Activated CD4-positive, alpha-beta T cell treated with anti-CD3 and anti-CD28 coated beads for 24 hours (primary cell): ENCODE measurements around the gene RNF130.
A peak's percentile ranks its signal among the peaks of the same experiment; 100 is the strongest.
"Not testable (repeated sequence)": the region's sequence is repeated elsewhere in the genome, so short reads cannot be mapped to it uniquely, and the experiment has no call there.

ENCODE experiments used
- DNase-seq, 2 donors: peaks; one replicate each; pipeline ENCODE4 v3.0.0-alpha.2; 2020; ENCODE audit warnings: low read depth in 2 of 2

The RNF130 gene

DNA sequence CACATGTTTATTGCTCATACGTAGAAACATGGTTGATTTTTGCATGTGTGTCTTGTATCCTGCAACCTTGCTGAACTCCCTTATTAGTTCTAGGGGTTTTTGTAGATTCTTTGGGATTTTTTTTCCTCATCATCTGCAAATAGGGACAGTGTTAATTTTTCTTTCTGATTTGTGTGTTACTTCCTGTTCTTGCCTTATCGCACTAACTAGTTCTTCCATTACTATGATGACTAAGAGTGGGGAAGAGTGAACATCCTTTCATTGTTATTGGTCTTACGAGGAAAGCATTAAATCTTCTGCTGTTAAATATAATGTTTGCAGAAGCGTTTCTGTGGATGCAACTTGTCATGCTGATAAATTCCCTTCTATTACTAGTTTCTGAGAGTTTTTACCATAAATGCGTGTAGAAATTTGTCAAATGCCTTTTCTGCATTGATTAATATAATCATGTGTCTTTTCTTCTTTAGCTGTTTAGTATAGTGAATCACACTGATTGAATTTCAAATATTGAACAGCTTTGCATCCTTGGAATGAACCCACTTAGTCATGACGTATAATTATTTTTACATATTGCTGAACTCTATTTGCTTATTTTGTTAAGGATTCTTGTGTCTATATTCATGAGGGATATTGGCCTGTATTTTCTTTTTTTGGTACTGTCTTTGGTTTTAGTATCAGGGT lies 32.1 kb upstream of the RNF130 start:
- DNase-seq = no peak

DNA sequence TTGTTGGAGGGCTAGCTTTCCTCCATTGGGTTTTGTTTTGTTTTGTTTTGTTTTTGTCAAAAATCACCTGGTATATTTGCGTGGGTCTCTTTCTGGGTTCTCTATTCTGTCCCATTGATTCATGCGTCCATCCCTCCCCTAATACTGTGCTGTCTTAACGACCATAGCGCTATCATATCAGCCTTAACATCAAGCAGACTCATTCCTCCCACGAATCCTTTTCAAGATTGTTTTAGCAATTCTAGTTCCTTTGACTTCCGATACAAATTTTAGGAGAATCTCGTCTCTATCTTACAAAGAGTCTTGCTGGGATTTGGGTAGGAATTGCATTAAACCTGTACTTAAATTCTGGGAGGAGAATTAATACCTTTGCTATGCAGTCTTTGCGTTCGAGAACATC lies 31.1 kb upstream of the RNF130 start:
- DNase-seq = no peak

DNA sequence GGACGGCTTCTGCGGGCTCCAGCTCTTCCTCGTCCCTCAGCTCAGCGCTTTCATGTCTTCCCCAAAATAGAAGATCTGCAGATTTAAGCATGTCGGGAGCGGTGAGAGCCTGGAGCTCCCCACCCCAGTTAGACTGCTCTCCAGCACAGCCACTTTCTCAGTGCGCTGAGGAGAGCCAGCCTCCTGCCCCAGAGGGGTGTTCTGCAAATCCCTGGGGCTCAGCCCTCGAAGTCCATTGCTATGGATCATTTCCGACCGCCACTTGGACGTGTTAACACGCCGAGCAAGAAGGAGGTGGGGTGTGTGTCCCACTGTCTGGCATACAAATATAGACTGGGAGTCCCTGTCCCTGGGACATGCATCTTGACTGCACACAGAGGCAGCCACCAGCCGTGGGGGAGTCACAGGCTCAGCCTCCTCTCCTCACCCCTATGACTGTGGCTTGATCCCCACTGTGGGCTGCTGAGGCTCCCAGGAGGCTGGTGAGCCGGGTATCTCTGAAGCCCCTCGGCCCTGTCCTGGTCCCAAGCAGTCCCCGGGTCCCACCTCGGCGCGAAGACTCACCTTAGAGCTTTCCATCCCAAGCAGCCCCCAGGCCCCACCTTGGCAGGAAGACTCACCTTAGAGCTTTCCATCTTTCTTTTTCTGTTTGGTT lies 30.0 kb upstream of the RNF130 start:
- DNase-seq = no peak

DNA sequence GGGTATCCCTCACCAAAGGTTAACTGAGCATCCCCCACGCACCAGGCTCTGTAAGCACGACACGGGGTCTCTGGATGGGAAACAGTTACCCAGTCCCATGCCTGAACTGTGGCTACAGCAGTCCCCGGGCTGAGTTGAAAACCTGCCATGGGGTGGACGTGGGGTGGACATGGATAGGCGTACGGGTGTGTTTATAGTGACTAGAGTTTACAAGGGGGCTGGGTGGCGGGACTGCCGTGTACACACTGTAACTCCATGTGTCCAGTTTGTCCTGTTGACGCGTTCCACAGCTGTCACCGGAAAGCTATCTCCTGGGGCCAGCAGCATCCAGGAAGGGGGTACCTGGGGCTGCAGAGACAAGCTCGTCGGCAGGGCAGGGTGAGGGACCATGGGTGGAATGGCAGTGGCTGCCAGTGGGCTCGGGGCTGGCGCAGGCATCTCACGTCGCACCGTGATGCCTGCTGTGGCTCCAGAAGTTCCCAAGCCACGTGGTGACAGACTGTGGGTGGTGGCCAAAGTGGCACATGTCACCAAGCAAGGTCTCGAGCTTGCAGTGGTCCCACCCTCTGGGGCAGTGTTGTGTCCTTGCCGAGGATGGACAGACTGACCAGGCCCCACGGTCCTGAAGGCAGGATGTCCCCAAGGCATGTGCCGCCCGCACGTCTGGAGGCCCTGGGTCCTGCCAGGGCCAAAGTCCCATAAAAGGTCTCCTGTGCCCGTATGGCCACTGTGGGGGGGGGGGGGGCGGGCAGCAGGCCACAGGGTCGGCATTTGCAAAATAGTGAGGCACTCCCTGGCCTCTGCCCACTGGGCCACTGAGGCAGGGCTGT lies 29.3 kb upstream of the RNF130 start:
- no peak for DNase-seq

DNA sequence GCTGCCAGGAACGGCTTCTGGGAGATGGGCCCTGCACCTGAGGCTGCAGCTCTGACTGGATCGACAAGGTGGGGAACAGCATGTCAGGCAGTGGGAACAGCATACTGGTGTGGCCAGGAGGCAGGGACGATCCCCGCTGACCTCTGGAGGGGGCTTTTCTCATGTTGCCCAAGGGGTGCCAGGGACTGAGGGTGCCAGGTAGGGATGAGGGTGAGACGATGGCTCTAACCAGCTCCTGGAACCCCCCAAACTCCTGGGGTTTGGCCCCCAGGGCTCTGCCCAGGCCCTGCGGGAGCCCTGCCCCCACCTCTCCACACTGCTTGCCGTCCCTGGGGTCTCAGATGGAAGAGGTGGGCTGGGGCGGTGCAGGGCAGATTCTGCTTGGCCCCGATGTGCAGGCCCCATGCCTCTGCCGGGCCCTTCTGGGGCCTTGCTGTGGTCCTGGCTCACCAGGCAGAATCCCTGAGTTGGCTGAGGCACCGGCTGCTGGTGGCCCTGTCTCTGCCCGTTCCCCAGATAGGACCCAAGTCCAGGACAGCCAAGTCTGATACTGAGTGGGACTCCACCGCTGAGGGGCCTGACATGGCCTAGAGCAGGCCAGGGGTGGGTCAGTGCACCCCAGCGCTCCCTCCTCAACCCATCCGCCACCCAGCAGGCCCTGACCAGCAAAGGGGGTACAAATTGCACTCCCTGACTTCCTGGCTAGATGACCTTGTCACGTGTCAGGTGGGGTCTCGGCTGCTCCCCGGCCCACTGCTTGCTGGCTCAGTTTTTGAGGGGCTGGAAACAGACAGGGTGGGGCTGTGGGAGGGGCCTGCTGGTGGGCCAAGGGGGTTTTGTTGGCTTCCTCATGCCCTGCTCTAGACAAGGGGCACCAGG lies 28.4 kb upstream of the RNF130 start:
- DNase-seq = no peak

DNA sequence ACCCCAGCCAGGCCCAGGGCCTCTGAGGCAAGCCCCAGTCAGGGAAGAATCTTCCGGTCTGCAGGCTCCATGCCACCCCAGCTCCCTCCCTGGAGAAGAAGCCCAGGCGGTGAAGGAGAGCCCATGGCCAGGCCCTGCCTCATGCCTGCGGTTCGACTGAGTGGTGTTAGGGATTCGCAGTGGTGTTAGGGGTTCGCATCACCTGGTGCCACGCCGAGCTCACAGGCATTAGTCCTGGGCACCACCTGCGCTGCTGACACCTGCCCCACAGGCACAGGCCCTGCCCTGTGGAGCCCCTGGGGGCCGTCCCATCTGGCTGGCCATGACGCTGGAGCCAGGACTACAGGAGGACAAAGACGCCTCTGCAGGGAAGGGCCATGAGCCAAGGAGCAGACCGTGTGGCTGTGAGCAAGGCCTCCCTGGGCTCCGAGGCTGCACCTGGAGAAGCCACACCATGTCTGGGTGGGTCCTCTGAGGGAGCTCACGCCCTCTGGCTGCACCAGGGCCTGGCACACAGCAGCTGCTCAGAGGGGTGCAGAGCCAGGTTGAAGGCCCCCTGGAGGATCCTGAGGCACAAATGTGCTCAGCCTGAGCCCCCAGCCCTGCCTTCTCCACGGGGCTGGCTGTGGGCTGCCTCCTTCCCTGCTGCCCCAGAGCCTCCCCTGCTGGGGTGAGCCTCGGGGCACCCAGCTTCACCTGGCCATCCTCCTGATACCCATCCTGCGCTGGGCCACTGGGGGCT lies 27.6 kb upstream of the RNF130 start:
- no peak for DNase-seq

DNA sequence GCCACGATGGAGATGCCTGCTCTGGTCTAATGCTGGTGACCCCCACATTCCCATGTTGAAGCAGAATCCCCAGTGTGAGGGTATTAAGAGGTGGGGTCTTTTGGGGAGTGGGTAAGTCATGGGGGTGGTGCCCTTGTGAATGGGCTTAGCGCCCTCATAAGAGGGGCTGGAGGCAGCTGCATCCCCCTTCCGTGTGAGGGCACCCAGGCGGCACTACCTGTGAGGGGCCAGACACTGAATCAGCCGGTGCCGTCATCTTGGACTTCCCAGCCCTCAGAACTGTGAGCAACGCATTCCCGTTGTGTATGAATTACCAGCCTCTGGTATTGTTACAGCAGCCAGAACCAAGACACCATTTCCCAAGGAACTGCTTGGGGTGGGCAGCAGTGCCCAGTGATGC lies 27.0 kb upstream of the RNF130 start:
- no peak for DNase-seq

DNA sequence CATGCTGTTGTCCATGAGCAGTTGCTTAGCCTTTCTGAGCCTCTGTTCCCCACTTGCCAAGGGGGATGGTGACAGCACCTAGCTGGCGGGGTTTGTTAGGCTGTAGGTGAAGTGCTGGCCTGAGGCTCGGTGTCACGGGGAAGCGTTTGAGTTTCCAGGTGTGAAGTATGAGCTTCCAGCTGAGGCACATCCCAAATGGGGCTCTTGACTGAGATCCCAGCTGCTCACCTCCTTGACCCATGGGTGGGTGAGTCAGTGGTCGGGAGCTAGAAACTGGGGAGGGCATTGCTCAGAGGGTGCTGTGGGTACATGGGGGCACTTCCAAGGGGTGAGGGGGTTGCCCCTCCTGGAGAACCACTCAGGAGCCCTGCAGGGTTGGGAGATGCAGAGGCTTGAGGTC lies 26.4 kb upstream of the RNF130 start:
- DNase-seq = no peak

DNA sequence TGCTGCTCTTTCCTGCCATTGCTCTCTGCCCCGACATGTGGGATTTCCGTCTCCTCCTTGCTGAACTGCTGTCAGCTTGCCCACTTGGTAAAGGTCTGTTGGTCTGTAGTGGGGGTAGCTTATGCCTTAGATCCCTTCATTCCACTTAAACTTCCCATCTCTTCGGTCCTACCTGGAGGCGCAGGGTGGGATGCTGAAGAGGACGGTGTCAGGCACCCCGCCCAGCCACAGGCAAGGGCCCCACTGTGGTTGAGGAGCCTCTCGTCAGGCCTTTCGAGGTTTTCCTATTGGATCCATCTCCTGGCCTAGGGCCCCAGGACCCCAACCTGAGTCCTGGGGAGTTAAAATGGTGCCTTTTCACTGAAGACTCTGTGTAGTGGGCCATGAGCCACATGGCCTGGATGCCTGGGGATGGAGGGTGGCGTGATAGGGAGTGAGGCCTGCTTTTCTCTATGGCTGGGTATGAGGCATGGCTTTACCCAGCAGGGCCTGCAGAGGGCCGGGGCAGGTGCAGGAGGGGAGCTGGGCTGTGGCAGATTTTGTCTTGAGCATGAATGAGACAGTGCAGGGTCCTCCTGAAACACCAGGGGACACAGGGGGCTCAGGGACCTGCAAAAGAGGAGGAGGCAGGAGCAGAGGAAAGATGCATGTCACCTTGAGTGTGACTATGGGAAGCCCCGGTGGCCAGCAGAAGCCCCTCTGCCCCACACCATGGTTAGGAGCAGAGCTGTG lies 25.8 kb upstream of the RNF130 start:
- no peak for DNase-seq

DNA sequence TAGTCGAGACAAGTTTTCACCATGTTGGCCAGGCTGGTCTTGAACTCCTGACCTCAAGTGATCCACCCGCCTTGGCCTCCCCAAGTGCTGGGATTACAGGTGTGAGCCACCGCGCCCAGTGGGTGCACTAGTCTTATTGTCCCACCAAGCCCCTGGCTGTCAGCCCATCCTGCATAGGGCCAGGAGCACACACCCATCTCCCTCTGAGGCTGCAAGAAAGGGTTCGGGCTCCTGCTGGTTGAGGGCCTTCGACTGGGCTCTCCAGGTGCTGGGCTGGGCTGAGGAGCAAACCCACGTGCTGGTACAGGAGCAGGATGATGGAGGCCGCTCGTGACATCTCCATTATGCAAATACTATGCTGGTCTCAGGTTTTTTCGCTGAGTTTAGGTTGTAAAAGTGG lies 25.1 kb upstream of the RNF130 start:
- DNase-seq = no peak

DNA sequence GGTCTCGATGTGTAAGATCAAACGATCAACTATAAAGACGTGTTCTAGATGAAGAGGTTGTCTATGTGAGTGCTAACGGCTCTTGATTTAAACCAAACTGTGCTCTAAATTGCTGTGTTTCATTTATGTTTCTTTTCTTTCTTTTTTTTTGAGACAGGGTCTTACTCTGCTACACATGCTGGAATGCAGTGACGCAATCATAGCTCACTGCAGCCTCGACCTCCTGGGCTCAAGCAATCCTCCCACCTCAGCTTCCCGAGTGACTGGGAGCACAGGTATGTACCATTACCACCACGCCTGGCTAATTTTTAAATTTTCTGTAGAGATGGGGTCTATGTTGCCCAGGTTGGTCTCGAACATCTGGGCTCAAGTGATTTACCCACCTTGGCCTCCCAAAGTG lies 24.0 kb upstream of the RNF130 start:
- DNase-seq = no peak

DNA sequence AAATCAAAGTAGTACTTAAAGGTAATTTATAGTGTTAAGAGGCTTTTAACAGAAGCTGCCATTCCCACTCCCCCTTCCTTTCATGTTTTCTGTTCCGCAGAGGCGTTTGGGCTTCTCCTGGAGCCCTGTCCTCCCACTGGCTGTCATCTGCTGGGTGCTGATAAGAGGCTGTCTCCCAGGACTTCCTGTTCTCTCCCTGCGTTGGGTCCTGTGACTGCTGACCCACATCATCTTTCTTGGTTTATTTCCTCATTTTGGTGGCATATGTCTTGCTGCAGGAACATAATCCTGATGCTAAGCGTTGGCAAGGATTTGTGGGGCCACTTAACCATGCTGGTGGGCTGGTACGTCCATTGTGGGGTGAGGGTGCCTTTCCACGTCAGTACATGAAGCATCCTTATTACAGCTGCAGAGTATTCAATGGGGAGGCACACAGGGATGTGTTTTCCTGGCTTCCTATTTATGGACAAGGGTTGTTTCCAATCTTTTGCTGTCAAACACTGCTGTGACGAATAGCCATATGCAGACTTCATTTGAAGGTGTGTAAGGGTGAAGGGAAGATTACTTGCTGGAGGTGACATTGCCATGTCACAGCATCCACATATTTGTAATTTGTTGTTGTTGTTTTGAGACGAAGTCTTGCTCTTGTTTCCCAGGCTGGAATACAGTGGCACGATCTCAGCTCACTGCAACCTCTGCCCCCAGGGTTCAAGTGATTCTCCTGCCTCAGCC lies 22.3 kb upstream of the RNF130 start:
- DNase-seq = no peak

DNA sequence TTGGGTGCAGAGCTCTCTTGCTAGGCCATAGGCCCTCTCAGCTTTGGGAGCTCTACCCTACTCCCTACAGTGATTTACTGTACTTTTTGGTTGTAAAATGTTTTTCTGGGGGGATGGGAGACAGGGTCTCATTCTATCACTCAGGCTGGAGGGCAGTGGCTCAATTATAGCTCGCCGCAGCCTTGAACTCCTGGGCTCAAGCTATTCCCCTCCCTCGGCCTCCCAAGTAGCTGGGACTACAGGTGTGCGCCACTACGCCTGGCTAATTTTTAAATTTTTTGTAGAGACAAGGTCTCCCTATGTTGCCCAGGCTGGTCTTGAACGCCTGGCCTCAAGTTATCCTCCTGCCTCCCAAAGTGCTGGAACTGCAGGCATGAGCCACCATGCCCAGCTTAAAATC lies 21.7 kb upstream of the RNF130 start:
- DNase-seq = no peak

DNA sequence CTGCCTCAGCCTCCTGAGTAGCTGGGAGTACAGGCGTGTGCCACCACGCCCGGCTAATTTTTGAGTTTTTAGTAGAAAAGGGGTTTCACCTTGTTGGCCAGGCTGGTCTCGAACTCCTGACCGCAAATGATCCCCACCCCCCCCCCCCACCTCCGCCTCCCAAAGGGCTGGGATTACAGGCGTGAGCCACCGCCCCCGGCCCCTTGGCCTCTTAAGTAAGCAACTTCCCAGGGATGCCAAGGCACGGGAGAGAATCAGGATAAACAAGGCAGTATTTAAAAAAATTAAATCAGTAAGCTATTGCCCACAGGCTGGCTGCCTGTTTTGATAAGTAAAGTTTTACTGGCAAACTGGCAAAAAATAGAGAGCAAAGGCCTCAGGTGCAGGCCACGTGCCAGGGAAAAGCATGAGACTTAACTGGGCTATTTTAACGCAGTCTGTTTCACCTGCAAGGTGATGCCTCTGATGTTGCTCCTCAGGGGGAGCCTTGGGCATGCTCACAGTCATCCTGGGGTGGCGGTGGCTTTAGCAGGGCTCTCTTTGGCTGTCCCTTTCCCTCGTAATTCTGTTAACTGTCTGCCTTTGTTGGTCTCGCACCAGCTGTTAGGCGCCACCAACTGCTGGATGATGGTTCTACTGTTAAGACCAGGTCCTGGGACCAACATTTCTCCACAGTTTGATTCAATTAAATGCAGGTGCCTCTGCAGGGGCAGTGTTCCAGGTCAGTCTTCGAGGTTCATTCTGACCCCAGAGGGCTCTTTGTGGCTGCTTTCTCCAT lies 19.4 kb upstream of the RNF130 start:
- no peak for DNase-seq

DNA sequence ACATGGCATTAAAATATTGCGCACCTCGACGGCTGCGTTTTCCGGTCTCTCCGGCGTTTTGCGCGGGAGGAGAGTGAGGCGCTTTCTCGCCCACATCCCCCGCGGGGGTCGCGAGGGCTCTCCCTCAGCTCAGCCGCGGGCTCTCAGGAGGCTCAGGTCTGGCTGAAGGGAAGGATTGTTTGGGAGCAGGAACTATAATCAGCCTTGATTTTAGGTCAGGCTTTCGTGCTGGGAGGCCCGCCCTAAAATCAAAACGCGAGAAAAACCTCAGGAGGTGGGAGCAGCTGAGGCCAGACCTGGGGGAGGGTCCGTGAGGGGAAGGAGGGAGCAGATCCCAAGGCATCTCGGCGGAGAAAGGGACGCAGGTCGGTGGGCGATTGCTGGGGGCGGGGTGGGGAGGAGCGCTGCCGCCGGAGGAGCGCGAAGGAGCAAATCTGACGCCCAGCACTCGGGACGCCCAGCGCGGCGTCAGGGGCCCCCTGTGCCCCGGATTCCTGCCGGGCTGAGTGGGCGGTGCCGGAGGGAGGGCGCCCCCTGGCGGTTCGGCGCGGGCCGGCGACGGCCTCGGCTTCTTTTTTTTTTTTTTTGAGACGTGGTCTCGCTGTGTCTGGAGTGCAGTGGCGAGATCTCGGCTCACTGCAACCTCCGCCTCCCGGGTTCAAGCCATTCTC lies 18.7 kb upstream of the RNF130 start:
- DNase-seq = peak; percentile 65 to 68

DNA sequence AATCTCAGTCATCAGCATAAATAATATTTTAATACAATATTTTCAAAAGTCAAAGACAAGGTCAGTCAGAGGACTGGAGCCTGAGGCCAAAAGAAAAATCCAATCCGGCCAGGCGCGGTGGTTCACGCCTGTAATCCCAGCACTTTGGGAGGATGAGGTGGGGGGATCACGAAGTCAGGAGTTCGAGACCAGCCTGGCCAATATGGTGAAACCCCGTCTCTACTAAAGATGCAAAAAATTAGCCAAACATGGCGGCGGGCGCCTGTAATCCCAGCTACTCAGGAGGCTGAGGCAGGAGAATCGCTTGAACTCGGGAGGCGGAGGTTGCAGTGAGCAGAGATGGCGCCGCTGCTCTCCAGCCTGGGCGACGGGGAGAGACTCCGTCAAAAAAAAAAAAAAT lies 18.1 kb upstream of the RNF130 start:
- not testable (repeated sequence) for DNase-seq

DNA sequence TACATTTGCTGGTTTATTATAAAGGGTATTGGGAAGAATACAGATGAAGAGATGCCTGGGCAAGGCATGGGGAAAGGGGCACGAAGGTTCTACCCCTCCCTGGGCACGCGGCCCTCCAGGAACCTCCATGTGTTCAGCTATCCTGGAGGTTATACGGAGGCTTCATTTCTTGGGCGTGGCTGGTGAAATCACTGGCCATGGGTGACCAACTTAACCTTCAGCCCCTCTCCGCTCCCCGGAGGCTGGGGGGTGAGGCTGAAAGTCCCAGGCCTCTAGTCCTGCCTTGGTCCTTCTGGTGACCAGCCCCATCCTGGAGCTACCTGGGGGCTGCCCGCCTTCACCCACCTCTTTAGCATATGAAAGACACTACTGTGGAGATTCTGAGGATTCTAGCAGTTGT lies 17.0 kb upstream of the RNF130 start:
- DNase-seq = no peak

DNA sequence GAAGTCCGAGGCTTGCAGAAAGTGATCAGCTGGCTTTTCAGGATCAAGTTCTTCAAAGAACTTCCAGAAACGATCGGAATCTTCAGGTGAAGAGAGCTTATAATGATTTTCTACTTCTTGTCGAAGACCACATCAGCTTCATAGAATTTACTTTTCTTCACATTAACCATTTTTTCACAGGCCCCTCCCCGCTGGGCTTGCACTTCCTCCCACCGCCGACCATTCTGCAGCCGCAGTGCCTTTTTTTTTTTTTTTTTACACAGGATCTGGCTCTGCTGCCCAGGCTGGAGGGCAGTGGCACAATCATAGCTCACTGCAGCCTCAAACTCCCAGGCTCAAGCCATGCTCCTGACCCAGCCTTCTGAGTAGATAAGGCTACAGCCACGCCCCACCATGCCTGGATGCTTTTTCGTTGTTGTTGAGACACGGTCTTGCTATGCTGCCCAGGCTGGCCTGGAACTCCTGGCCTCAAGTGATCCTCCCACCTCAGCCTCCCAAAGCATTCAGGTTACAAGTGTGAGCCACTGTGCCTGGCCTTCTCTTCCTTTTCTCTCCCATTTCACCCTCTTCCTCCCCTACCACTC lies 15.3 kb upstream of the RNF130 start:
- no peak for DNase-seq
